IPS DF 4.7 (cell line): ENCODE measurements around the gene CFAP410.

Source experiments
- DNase-seq: peaks from one replicate; pipeline ENCODE4 v3.0.0-alpha.2; 2013; ENCODE audit warnings: low spot score; ENCODE audit errors: extremely low read depth

CFAP410 gene

GRCh38 chr21:44338971-44339910 is at the start of gene CFAP410:
TSS of gene CFAP410 (minus strand) at chr21:44339390. CDS start at chr21:44339194, 196 bp downstream.
- peak; percentile 33 for DNase-seq

DNA sequence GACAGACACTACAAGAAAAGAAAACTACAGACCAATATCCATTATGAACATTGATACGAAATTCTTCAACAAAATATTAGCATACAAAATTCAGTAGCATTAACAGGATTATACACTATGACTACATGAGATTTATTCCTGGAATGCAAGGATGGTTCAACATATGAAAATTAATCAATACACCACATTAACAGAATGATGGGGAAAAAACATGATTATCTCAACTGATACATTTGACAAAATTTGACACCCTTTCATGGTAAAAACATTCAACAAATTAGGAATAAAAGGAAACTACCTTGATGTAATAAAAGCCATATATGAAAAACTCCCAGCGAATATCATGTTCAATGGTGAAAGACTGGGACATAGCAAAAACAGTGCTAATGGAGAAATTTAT is 45.8 kb upstream of the CFAP410 start:
- DNase-seq, result no peak

GRCh38 chr21:44383216-44383615 is 44.0 kb upstream of the CFAP410 start:
- no peak for DNase-seq

GRCh38 chr21:44382536-44382935 is 43.3 kb upstream of the CFAP410 start:
- DNase-seq, result no peak

GRCh38 chr21:44381874-44382273 is 42.7 kb upstream of the CFAP410 start:
- DNase-seq, result no peak

DNA sequence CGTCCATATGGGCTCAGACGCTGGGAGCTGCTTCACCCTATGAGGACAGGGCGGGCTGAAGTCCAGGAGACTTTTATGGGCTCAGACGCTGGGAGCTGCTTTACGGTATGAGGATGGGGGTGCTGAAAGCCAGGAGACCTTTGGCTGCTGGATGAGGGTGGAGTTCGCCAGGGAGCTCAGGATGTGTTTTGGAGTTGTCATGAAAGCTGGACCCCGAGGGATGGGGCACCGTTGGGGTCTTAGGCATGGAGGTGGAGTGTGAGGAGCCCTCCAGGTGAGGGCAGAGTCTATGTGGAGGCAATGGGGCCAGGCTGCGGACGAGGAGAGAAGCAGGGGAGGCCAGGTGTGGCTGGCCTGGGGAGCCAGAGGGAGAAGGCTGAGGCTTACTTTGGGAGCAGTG is 41.7 kb upstream of the CFAP410 start:
- DNase-seq, result no peak

- no peak for DNase-seq
These were observed 41.0 kb upstream of the CFAP410 start for GRCh38 chr21:44379991-44380865.

- DNase-seq, result no peak
These were observed 40.3 kb upstream of the CFAP410 start for GRCh38 chr21:44379515-44379848.

DNA sequence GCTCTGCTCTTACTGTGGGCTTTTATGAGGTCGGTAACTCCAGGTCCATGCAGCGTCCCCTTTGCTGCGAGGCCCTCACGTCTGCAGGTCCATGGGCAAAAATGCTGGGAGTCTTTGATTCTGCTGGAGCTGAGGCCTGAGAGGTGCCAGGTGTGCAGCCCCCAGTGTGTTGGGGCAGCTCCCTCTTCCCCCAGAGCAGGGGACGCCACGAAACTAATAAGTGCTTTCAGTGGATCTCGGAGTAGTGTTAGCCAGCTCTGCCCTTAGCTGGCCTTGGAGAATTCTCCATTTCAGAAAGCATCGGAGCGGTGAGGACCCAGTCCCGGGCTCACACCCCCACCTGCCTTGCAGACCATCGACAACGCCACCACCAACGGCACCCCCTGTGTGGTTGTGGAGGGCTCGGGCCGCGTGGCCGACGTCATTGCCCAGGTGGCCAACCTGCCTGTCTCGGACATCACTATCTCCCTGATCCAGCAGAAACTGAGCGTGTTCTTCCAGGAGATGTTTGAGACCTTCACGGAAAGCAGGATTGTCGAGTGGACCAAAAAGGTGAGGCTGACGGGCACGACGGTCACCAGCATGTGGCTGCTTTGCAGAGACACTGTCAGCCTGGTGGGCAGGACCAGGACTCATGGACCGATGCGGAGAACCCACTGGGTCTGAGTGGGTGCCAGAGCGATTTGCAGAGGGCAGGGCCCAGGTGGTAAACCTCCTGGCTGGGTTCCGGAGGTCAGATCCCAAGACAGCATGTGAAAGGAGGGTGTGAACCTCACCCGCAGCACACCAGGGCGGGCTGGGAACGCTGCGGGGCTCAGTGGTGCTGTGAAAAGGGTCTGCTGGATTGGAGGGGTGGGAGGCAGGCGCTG is 39.7 kb upstream of the CFAP410 start:
- DNase-seq, result no peak

DNA sequence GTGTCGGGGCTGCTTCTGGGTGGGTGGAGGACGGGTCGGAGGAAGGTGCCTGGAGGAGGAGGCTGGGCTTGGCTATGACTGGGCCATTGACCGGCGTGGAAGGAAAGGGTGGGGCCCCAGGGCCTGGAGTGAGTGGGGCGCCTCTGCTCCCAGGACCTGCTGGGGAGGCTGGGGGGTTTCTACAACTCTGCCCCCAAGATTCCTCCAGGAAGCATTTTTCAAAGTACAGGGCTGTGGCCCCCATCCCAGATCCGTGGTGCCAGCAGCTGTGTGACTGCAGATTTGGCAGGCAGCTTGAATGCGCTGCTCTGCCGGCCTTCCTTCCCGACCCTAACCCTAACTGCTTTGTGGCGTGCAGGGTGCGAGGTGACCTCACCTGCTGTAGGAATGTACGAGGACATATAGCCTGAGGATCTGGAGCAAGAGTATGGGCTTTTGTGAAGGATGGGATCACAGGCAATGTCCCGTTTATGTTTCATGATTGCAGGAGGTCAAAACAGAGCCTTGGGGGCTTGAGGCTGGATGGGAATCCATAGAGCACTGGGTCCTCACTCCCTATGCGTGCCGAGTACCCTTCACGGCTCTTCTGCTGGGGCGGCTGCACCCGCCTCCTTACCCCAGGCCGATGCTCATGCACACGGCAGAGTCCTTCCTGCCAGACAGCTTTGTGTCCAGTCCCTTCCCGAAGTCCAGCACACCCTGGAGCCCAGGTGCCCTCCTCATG is 38.9 kb upstream of the CFAP410 start:
- DNase-seq, result no peak

GRCh38 chr21:44377201-44377921 is 38.2 kb upstream of the CFAP410 start:
- DNase-seq, result no peak

DNA sequence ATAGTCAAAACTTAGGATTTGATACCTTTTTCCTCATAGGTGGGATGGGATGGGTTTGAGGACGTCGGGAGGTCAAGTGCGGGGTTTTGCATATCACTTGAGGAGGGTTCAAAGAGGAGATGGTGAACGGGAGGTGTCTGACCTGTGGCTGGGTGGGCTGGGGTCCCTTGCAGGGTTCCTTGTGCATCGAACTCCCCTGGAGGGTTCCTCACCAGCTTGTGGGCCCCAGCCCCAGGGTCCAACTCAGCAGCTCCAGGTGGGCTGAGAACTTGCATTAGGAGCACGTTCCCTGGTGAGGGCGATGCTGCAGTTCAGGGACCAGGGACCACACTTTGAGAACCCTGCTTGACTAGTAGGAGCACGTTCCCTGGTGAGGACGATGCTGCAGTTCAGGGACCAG is 37.4 kb upstream of the CFAP410 start:
- no peak for DNase-seq

DNA sequence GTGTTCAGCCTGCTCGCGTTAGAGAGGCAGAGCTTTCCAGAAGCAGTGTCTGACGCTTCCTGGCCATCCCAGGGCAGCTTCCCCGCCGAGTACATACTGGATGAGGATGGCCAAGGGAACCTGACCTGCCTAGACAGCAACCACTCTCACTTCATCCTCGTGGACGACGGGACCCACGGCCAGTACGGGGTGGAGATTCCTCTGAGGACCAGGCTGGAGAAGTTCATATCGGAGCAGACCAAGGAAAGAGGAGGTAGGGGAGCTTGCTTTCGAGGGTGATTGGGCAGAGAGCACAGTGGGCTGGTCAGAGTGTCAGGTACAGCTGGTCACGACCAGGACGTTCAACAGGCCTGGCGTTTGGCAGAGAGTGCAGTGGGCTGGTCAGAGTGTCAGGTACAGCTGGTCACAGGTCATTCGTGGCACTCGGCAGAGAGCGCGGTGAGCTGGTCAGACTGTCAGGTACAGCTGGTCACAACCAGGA is 36.6 kb upstream of the CFAP410 start:
- no peak for DNase-seq

DNA sequence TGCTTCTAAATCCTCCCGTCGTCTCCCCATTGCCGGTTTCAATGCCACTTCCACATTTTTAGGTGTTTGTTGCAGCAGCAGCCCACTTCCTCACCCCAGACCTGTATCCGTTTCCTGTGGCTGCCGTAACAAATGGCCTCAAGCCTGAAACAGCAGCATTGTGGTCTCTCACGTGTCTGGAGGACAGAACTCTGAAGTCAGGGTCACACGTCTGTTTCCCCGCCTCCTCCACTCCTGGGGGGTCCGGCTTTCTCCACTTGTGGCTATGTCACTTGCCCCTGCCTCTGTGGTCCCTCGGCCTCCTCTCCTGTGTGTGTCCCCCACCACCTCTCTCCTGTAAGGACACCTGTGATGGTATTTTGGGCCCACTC is 36.1 kb upstream of the CFAP410 start:
- no peak for DNase-seq

DNA sequence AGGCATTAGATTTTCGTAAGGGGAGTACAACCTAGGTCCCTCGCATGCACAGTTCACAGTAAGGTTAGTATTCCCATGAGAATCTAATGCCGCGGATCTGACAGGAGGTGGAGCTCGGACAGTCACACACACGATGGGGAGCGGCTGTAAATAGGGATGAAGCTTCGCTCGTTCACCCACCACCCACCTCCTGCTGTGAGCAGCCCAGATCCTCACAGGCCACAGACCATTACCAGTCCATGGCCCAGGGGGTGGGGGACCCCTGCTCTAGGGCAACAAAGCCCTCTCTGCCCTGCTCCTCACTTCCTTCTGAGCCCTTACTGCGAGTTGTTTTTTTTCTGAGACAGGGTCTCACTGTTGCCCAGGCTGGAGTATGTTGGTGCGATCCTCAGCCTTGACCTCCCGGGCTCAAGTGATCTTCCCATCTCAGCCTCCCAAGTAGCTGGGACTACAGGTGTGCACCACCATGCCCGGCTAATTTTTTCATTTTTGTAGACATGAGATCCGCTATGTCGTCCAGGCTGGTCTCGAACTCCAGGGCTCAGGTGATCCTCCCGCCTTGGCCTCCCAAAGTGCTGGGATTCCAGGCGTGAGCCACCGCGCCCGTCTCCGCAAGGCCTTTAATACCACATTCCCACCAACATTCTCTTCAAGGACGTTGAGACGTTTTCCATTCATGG is 35.6 kb upstream of the CFAP410 start:
- no peak for DNase-seq

- no peak for DNase-seq
These were observed 33.4 kb upstream of the CFAP410 start for GRCh38 chr21:44372616-44373015.

DNA sequence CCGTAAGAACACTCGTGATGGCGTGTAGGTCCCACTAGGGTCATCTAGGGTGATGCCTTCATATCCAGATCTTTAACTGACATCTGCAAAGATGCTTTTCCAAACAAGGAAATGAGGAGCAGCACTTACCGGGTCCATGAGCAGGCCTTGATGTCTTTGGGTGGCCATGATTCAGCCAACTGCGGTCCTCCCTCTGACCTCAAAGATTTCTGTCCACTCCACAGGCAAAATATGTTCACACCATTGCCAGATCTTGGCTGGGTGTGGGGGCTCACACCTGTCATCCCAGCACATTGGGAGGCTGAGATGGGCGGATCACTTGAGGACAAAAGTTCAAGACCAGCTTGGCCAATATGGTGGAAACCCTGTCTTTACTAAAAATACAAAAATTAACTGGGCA is 32.4 kb upstream of the CFAP410 start:
- no peak for DNase-seq

DNA sequence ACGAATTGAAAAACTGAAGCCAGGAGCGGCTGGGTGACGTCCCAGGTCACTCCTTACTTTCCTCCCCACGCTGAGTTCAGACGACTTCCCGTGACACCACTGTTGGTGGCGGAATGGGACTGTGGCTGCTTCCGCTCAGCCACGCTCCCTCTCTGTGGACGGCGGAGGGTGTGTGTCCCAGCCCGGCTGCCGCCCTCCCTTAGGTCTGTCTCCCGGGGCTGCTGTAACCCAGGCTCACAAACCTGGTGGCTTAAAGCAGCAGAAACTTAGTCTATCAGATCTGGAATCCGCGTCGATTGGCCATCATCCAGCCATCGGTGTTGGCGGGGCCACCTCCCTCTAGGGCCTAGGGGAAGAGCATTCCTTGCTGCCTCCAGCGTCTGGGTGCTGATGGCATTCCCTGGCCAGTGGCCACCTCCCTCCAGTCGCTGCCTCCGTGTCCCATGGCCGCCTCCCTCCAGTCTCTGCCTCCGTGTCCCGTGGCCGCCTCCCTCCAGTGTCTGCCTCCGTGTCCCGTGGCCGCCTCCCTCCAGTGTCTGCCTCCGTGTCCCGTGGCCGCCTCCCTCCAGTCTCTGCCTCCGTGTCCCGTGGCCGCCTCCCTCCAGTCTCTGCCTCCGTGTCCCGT is 31.7 kb upstream of the CFAP410 start:
- DNase-seq, result no peak
